Sigmoid colon (tissue), 4 donors: ENCODE data around the gene TMEM203.

ENCODE experiments used
- CTCF ChIP-seq, 4 experiments: fragments of 450-650 bp in 3 of 4; fragments of 200-600 bp in 1 of 4; IDR thresholded peaks; one replicate each; pipeline ENCODE4 v1.5.1; 2016 to 2019; ENCODE audit warnings: antibody characterized with exemption in 4 of 4, mild to moderate bottlenecking in 3 of 4, moderate library complexity in 2 of 4
- POLR2A ChIP-seq, 2 donors: fragments of 450-650 bp; IDR thresholded peaks; one replicate each; pipeline ENCODE4 v1.6.1; 2016; ENCODE audit warnings: antibody characterized with exemption in 2 of 2, mild to moderate bottlenecking in 2 of 2, moderate library complexity in 2 of 2
- POLR2AphosphoS5 ChIP-seq, 4 donors: sonication (generic); formaldehyde crosslinking; IDR thresholded peaks; one replicate each; pipeline ENCODE4 v1.6.1; 2017; ENCODE audit warnings: antibody characterized with exemption in 4 of 4

- peak; percentile 15 to 19 for TF ChIP-seq POLR2A (IDR thresholded peaks at IDR 0.05)
- TF ChIP-seq CTCF (IDR thresholded peaks at IDR 0.05): no peak
- peak; percentile 50 to 78 (median 71) for TF ChIP-seq POLR2AphosphoS5 (IDR thresholded peaks at IDR 0.05)
Observed at GRCh38 chr9:137223078-137223970, 17.9 kb upstream of the TMEM203 start.
